ENCODE data around the gene KLF13. TPM values are rescaled to one million over a fixed set of nuclear protein-coding genes. Genes with fewer than 3 reads are reported as not detected.

Gene KLF13
- total and polyA plus RNA-seq, 11 donors: 22.4 to 74.0 (median 56.4) TPM

- intact Hi-C loops (cut with DNase I): loop anchor here in 9 of 10 donors (1.0 to 10.0 kb wide), 20 partner anchors 26 to 332 kb away; partner anchors contain the start of gene MTMR10 (in 1 of the 9)
- ATAC-seq (peak in 3 of 4 donors; percentile 1 to 47 (median 42)), DNase-seq (peak in 4 of 5 donors; percentile 78 to 88 (median 81))
- Histone ChIP-seq H3K9me3 (no peaks in the 10 kb centered on the region), H3K27me3 (no peaks in the 10 kb centered on the region), H3K36me3 (peaks cover 0 to 7% (median 0%) of the 10 kb centered on the region in 9 donors), H3K4me3 (peak overlapping the region; percentile 41 to 96 (median 83)), H3K27ac (peak overlapping the region; percentile 90 to 100 (median 100)), H3K4me1 (peaks cover 0 to 59% (median 46%) of the 10 kb centered on the region in 12 donors)
- no peak for TF ChIP-seq CTCF (IDR thresholded peaks at IDR 0.05)
- peak; percentile 43 to 50 for TF ChIP-seq POLR2A (IDR thresholded peaks at IDR 0.05)
- WGBS, 4 donors: 0% methylated on average over 28 to 130 of the region's 130 CpGs
Measured at GRCh38 chr15:31326875-31327668, 437 bp downstream of the KLF13 start.

GRCh38 chr15:31327669-31328427 is 1.2 kb downstream of the KLF13 start:
- peak overlapping the region; percentile 90 to 100 (median 100) for H3K27ac ChIP-seq
- WGBS, 4 donors: 0 to 1% (median 0%) methylated on average over 21 to 107 of the region's 108 CpGs
- intact Hi-C loops (cut with DNase I): loop anchor here in 9 of 10 donors (1.0 to 10.0 kb wide), 18 partner anchors 25 to 333 kb away; partner anchors contain the start of gene MTMR10 (in 1 of the 9)
- DNase-seq (peak; percentile 53 to 89 (median 79)), ATAC-seq (peak in 3 of 4 donors; percentile 1 to 4 (median 2))
- H3K4me3 ChIP-seq: peak overlapping the region; percentile 64 to 96 (median 83)
- H3K9me3 ChIP-seq: no peaks in the 10 kb centered on the region
- H3K36me3 ChIP-seq: peaks cover 0 to 7% (median 0%) of the 10 kb centered on the region in 9 donors
- H3K4me1 ChIP-seq: peaks cover 0 to 66% (median 54%) of the 10 kb centered on the region in 12 donors
- H3K27me3 ChIP-seq: no peaks in the 10 kb centered on the region
- TF ChIP-seq POLR2A (IDR thresholded peaks at IDR 0.05): peak in 1 of 2 donors; percentile 16
- peak in 4 of 12 donors; percentile 3 to 15 (median 14) for TF ChIP-seq CTCF (IDR thresholded peaks at IDR 0.05)

- Histone ChIP-seq H3K4me3 (peak overlapping the region; percentile 64 to 96 (median 83)), H3K27me3 (no peaks in the 10 kb centered on the region), H3K9me3 (no peaks in the 10 kb centered on the region), H3K36me3 (peaks cover 0 to 7% (median 0%) of the 10 kb centered on the region in 9 donors), H3K27ac (peak overlapping the region; percentile 90 to 100 (median 100)), H3K4me1 (peaks cover 0 to 68% (median 60%) of the 10 kb centered on the region in 12 donors)
- no peak for ATAC-seq
- 1% methylated on average over 32 to 35 of the region's 35 CpGs for whole genome bisulfite sequencing, 4 donors
- no peak for DNase-seq
- TF ChIP-seq POLR2A (IDR thresholded peaks at IDR 0.05) (no peak), CTCF (IDR thresholded peaks at IDR 0.05) (no peak)
- intact Hi-C loops (cut with DNase I): loop anchor here in 9 of 10 donors (2.0 to 10.0 kb wide), 12 partner anchors 34 to 334 kb away; partner anchors contain the start of gene MTMR10 (in 1 of the 9)
Measured at GRCh38 chr15:31328428-31328968, 1.9 kb downstream of the KLF13 start.
